Smooth muscle cell (in vitro differentiated cells): ENCODE measurements around the gene RINL. TPM values are rescaled to one million over a fixed set of nuclear protein-coding genes. Genes with fewer than 3 reads are reported as not detected.

Source experiments
- DNase-seq: peaks from one replicate; lab custom pipeline; 2025; ENCODE audit not compliant: unreplicated experiment; lab: John Stamatoyannopoulos, UW
- H2AFZ ChIP-seq: fragments of 200-600 bp; sonication (generic); 2 replicates; pipeline ENCODE4 v1.6.0; 2016; ENCODE audit warnings: antibody characterized with exemption, low read depth, mild to moderate bottlenecking
- H3F3A ChIP-seq: fragments of 200-600 bp; sonication (generic); 2 replicates; pipeline ENCODE4 v1.6.0; 2017; ENCODE audit warnings: antibody characterized with exemption, low read depth
- H3K27ac ChIP-seq: fragments of 200-600 bp; sonication (generic); 2 replicates; pipeline ENCODE4 v1.5.1; 2016; ENCODE audit warnings: low read depth, mild to moderate bottlenecking
- H3K27me3 ChIP-seq: fragments of 200-600 bp; sonication (generic); 2 replicates; pipeline ENCODE4 v1.6.1; 2016; ENCODE audit warnings: low read depth, mild to moderate bottlenecking
- H3K36me3 ChIP-seq: fragments of 200-600 bp; sonication (generic); 2 replicates; pipeline ENCODE4 v1.5.1; 2016; ENCODE audit warnings: low read depth
- H3K4me1 ChIP-seq: fragments of 200-600 bp; sonication (generic); 2 replicates; pipeline ENCODE4 v1.5.1; 2016; ENCODE audit warnings: low read depth
- H3K4me2 ChIP-seq: fragments of 200-600 bp; sonication (generic); 2 replicates; pipeline ENCODE4 v1.6.0; 2016; ENCODE audit warnings: mild to moderate bottlenecking
- H3K4me3 ChIP-seq: fragments of 200-600 bp; sonication (generic); 2 replicates; pipeline ENCODE4 v1.5.1; 2016; ENCODE audit warnings: mild to moderate bottlenecking
- H3K79me2 ChIP-seq: fragments of 200-600 bp; sonication (generic); 2 replicates; pipeline ENCODE4 v1.6.0; 2016; ENCODE audit warnings: low read depth, mild to moderate bottlenecking
- H3K9ac ChIP-seq: fragments of 200-600 bp; sonication (generic); 2 replicates; pipeline ENCODE4 v1.6.0; 2016; ENCODE audit warnings: low read depth
- H3K9me3 ChIP-seq: fragments of 200-600 bp; sonication (generic); replicated peaks from 2 replicates; pipeline ENCODE4 v1.5.1; 2016; ENCODE audit warnings: low read depth
- H4K20me1 ChIP-seq: fragments of 200-600 bp; sonication (generic); 2 replicates; pipeline ENCODE4 v1.6.0; 2016; ENCODE audit warnings: low read depth
- WGBS: methylation state at CpG from one replicate; pipeline ENCODE4 v1.1.7; 2016; ENCODE audit warnings: low lambda C conversion rate; 5-methylcytosine and 5-hydroxymethylcytosine counted together
- polyA plus RNA-seq: library from polyadenylated mRNA; unstranded; fragments of >200 nt; fragmentation: Nextera tagmentation; extraction: Ambion mirVana; gene quantifications from 2 replicates; pipeline ENCODE4 v1.2.1, GENCODE V29; 2016
- total RNA-seq: library from RNA; depleted of rRNA; stranded (reverse); fragments of >200 nt; gene quantifications from 2 replicates; pipeline ENCODE4 v1.2.3, GENCODE V29; 2014
- TF ChIP-seq, protein P1 (sequence below): fragments of 200-600 bp; sonication (generic); IDR thresholded peaks from 2 replicates; pipeline ENCODE4 v1.5.1; 2017; ENCODE audit warnings: borderline replicate concordance, mild to moderate bottlenecking, antibody characterized with exemption; ENCODE audit not compliant: insufficient read depth, poor library complexity, severe bottlenecking

Gene RINL
- total and polyA plus RNA-seq, 2 experiments from 2014 or later: 2.0 to 3.0 TPM

- Histone ChIP-seq H3K27me3 (no peaks in the 10 kb centered on the region), H3F3A (peaks cover 59% of the 10 kb centered on the region), H4K20me1 (peaks cover 80% of the 10 kb centered on the region), H3K36me3 (peaks cover 31% of the 10 kb centered on the region), H3K9me3 (no peaks in the 10 kb centered on the region), H3K27ac (peak overlapping the region; percentile 90), H2AFZ (no peak overlapping the region), H3K4me1 (no peaks in the 10 kb centered on the region), H3K79me2 (peaks cover 50% of the 10 kb centered on the region), H3K9ac (no peak overlapping the region), H3K4me3 (no peak overlapping the region), H3K4me2 (no peak overlapping the region)
- WGBS: 77% methylated on average over 17 of the region's 28 CpGs
- no peak for DNase-seq
- TF ChIP-seq, protein P1, sequence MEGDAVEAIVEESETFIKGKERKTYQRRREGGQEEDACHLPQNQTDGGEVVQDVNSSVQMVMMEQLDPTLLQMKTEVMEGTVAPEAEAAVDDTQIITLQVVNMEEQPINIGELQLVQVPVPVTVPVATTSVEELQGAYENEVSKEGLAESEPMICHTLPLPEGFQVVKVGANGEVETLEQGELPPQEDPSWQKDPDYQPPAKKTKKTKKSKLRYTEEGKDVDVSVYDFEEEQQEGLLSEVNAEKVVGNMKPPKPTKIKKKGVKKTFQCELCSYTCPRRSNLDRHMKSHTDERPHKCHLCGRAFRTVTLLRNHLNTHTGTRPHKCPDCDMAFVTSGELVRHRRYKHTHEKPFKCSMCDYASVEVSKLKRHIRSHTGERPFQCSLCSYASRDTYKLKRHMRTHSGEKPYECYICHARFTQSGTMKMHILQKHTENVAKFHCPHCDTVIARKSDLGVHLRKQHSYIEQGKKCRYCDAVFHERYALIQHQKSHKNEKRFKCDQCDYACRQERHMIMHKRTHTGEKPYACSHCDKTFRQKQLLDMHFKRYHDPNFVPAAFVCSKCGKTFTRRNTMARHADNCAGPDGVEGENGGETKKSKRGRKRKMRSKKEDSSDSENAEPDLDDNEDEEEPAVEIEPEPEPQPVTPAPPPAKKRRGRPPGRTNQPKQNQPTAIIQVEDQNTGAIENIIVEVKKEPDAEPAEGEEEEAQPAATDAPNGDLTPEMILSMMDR: no peak
Observed at GRCh38 chr19:38839816-38840582, 38.1 kb downstream of the RINL start.

DNA sequence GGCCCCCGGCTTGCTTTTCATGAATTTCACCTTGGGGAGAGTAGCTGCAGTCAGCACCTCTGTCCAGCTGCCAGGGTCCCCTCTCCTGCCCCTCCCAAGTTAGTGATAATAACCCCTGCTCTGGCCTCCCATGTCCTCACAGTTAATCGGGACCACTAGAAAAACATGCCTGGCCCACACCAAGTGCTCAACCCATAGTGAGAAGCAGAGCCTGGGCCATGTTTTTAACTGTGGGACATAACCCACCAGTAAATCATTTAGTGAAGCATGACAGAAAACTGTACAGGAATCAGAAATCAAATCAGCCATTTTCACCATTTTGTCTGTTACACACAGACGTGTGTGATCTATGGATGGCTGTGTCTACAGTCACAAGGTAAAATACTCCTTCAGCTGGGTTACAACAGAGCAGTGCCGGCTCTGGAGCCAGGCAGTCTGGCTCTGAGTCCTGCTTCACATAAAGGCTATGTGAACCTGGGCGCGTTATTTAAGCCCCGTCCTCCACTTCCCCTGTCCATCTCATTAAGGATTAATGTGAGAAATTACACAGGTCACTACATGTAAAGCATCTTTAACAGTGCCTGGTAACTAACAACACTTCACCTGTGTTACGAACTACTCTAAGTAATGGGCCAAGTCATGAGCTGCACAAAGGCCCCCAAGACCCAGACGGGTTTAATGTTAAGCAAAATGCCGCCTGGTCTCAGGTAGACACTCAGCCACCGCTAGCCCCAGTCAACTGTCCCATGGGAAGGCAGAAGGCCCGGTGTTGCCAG, 38.9 kb downstream of the RINL start:
- Histone ChIP-seq H3K9me3 (no peaks in the 10 kb centered on the region), H3K4me2 (no peak overlapping the region), H3F3A (peaks cover 60% of the 10 kb centered on the region), H3K79me2 (peaks cover 42% of the 10 kb centered on the region), H3K36me3 (peaks cover 24% of the 10 kb centered on the region), H3K27ac (peak overlapping the region; percentile 90), H3K27me3 (no peaks in the 10 kb centered on the region), H3K9ac (peak overlapping the region; percentile 31), H3K4me3 (no peak overlapping the region), H3K4me1 (no peaks in the 10 kb centered on the region), H4K20me1 (peaks cover 72% of the 10 kb centered on the region), H2AFZ (no peak overlapping the region)
- DNase-seq: no peak
- WGBS: 81% methylated on average over 12 of the region's 12 CpGs
- TF ChIP-seq, protein P1: no peak

DNA sequence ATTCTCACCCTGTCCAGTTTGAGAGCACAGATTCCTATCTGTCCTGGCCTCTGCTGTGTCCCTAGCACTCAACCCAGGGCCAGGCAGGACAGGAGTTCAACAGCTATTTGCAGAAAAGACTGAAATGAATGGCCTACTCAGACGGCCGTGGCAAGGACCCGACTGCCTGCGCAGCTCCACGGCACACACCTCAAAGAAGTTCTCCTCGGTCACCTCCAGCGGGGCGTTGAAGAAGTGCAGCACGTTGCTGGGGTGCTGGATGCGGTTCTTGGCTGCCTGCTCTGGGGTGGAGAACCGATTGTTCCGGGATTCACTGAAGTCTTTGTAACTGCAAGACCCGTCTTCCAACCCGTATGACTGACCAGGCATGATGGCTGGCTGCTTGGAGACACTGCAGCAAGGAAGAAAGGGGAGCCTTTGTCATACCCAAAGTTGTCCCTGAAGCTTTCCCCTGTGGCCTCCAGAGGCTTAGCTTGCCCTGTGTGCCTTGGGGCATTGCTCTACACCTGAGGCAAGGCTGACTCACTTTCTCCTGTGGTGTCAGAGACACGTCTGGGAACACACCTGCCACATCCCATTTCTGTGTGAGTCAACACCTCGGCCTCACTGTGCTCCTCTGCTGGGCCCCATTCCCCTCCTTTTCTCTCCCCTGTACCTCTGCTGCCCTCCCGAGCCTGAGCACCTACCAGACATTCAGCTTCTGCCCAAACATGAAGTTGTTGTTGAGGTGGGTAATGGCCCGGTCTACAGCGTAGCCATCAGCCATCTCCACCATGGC, 39.7 kb downstream of the RINL start:
- no peak for DNase-seq
- Histone ChIP-seq H3K79me2 (peaks cover 34% of the 10 kb centered on the region), H2AFZ (no peak overlapping the region), H3K4me2 (no peak overlapping the region), H3K4me3 (no peak overlapping the region), H3K9me3 (no peaks in the 10 kb centered on the region), H3K27ac (peak overlapping the region; percentile 90), H3K4me1 (no peaks in the 10 kb centered on the region), H3K9ac (peak overlapping the region; percentile 62), H3K27me3 (no peaks in the 10 kb centered on the region), H3K36me3 (peaks cover 22% of the 10 kb centered on the region), H4K20me1 (peaks cover 64% of the 10 kb centered on the region), H3F3A (peaks cover 58% of the 10 kb centered on the region)
- TF ChIP-seq, protein P1: peak; percentile 15
- WGBS: 80% methylated on average over 19 of the region's 19 CpGs
